ENCODE measurements around the gene CDKL5.

DNA sequence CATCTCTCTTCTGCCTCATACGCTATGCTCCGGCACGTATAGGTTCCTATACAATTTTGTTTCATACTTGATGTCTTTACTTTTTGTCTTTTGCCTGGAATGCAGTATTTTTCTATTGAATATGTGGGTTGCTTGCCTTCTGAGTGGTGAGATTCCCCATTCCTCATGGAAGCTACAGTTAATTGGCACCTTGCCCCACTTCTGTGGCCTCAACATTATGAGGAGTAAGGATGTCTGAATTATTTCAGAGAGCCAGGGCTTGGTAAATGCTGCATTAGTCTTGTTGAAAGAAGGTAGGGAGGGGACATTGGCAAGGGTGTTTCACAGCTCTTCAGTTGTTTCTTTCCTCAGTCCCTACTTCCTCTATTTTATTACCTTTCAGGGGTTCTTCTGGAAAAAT lies 23.0 kb downstream of the CDKL5 start:
- TF ChIP-seq, protein P1, sequence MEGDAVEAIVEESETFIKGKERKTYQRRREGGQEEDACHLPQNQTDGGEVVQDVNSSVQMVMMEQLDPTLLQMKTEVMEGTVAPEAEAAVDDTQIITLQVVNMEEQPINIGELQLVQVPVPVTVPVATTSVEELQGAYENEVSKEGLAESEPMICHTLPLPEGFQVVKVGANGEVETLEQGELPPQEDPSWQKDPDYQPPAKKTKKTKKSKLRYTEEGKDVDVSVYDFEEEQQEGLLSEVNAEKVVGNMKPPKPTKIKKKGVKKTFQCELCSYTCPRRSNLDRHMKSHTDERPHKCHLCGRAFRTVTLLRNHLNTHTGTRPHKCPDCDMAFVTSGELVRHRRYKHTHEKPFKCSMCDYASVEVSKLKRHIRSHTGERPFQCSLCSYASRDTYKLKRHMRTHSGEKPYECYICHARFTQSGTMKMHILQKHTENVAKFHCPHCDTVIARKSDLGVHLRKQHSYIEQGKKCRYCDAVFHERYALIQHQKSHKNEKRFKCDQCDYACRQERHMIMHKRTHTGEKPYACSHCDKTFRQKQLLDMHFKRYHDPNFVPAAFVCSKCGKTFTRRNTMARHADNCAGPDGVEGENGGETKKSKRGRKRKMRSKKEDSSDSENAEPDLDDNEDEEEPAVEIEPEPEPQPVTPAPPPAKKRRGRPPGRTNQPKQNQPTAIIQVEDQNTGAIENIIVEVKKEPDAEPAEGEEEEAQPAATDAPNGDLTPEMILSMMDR (IDR thresholded peaks at IDR 0.05) = no peak
- no peak for TF ChIP-seq EZH2 (IDR thresholded peaks at IDR 0.05; ENCODE audit: borderline replicate concordance, insufficient read depth, low read depth, low read length, poor library complexity, severe bottlenecking)

Measured in B cell (primary cell).